ENCODE data around the gene CD69. TPM values are rescaled to one million over a fixed set of nuclear protein-coding genes. Genes with fewer than 3 reads are reported as not detected.
A peak's percentile ranks its signal among the peaks of the same experiment; 100 is the strongest.
"Not testable (repeated sequence)": the region's sequence is repeated elsewhere in the genome, so short reads cannot be mapped to it uniquely, and the experiment has no call there.

The CD69 gene
- total RNA-seq, 1 donor: 545 TPM

DNA sequence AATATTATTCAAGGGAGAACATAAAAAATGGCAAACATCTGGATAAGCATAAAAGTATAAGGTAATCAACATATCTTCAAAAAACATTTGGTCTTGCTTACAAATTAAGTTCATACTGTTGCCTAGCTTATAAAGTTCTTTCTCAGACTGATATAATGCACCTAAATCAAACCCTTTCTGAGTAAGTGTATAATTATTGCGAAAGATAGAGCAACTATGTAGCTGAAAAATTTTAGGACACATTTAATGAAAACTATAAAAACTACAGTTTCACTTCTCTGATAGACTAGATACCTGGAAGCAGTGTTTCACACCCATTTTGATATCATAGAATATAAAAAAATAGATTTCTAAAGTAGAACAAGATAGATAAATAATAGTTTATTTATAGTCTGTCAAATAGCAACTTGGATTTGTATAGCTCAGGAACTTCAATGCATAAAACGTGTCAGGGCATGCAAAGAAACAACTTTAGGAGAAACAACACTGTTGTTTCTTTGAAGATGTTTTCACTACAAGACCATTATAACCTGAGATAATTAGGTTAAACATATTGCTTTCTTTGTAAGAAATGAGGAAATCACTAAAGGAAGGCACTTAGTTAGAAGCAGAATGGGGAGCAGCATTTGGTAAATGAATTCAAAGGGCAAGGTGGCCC is 35.4 kb downstream of the CD69 start:
- no peak for DNase-seq (ENCODE audit: low read depth in 2 of 3, low spot score in 2 of 3)

DNA sequence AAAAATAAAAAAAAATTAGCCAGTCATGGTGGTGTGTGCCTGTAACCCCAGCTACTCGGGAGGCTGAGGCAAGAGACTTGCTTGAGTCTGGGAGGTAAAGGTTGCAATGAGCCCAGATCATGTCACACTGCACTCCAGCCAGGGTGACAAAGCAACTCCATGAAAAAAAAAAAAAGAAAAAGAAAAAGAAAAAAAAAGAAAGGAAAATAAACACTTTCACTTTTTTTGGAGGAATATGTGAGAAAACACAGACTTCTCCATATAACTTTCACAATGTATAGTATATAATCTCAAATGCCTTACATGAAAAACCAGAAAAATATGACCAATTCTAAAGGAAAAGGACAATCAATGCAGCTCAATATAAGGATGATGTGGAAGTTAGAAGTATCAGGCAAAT is 36.7 kb downstream of the CD69 start:
- no peak for DNase-seq (ENCODE audit: low read depth in 2 of 3, low spot score in 2 of 3)

DNA sequence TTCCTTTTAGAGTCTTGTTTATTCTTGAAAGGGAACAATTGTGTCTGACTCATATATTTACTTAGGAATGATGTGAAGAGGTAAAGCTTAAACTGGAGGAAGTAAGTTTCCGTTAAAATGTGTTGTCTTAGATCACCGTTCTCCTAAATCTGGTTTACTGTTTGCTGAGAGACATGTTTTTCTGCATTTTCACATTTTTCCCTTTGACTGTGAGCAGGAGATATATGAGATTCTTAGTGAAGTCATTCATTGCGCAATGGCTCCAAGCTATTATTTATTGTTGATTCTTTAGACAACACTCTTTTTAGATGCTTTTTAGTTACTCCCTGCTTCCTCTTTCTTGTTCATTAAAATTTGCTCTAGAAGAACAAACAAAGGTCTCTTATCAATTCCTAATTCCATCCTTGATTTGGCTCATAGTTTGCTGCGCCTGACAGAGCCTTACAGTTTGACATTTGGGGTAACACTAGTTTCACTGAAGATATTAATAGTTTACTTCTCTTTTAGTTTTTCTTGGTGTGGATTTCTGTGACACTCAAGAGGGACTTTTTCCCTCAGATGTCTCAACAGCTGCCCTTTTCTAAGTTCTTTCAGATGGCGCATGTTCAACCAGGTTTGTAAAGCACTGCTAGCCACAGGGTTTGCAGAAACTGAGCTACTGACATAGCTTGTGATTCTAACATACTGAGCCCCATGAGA is 39.2 kb downstream of the CD69 start:
- peak in 1 of 3 donors; percentile 32 for DNase-seq (ENCODE audit: low read depth in 2 of 3, low spot score in 2 of 3)

DNA sequence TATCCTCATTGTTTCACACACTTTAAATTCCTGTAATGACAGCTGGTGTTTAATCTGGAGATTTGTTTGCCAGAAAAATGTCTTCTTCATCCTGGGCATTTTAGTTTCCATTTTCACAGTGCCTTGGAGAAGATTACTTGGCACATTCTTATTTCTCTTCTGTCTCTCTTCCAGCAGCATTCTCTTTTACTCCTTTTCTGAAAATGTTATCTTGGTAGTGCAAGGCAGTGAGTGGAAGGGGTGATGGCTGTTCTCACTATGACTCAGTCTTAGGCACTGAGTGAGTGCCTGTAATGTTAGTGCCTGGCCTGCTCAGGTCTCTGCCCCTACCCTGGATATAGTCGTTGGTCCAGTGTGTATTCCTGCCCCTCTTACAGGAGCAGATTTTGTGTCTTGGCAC is 40.9 kb downstream of the CD69 start:
- no peak for DNase-seq (ENCODE audit: low read depth in 2 of 3, low spot score in 2 of 3)

DNA sequence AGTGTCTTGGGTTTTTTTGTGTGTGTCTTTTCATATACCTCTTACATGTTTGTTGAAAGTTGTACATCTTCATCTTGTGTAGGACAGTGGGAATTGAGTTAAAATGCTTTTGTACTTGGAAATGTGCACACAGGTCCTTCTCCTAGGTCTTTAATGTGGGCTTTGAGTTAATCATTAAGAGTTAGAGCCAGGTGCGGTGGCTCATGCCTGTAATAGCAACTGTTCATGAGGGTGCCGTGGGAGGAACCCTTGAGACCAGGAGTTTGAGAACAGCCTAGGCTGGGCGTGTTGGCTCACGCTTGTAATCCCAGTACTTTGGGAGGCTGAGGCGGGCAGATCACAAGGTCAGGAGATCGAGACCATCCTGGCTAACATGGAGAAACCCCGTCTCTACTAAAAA is 41.7 kb downstream of the CD69 start:
- no peak for DNase-seq (ENCODE audit: low read depth in 2 of 3, low spot score in 2 of 3)

DNA sequence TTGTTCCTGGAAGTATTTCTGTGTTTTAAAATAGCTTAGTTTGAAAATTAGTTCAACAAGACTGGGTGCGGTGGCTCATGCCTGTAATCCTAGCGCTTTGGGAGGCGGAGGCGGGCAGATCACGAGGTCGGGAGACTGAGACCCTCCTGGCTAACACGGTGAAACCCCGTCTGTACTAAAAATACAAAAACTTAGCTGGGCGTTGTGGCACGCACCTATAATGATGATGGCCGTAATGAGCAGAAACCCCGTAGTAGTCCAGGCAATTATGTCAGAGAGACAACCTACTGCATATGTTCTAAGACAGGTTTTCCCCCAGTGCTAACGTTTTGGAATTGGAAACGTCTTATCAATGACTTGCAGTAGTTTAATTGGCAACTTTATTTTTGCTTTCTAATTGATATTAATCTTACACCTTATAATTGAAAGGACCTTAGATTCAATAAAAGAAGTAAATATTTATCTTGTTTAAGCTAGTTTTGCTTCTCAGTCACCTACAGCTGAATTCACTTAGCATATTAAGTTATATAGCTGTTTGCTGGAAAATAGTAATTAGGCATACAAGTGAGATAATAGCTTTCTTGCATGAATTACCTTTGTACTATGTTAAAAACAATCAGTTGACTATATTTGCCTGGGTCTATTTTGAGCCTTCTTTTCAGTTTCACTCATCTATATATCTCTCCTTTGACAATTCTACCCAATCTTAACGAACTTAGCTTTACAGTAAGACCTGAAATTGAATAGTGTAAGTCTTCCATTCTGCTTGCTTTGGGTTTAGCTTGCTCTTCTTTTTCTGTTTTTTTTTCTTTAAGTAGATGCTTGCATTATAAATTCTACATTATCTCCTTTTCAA is 43.4 kb downstream of the CD69 start:
- no peak for DNase-seq (ENCODE audit: low read depth in 2 of 3, low spot score in 2 of 3)

- not testable (repeated sequence) for DNase-seq (ENCODE audit: low read depth in 2 of 3, low spot score in 2 of 3)
These were observed 47.6 kb downstream of the CD69 start for GRCh38 chr12:9713032-9713558.

DNA sequence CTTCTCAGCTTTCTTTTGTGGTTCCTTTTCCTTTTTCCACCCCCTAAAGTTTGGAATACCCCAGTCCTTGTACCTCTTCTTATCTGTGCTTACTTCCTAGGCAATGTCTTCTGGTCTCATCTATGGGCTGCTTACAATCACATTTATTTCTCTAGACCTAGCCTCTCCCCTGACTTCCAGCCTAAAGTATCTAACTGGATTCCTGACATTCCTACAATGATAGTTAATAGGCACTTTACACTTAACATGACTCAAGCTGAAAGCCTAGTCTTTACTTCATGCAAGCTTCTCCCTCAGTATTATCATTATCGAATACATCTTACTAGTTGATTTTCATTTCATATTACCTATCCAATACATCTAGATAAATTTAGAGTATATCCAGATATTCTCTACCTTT is 49.0 kb downstream of the CD69 start:
- DNase-seq (ENCODE audit: low read depth in 2 of 3, low spot score in 2 of 3): no peak

DNA sequence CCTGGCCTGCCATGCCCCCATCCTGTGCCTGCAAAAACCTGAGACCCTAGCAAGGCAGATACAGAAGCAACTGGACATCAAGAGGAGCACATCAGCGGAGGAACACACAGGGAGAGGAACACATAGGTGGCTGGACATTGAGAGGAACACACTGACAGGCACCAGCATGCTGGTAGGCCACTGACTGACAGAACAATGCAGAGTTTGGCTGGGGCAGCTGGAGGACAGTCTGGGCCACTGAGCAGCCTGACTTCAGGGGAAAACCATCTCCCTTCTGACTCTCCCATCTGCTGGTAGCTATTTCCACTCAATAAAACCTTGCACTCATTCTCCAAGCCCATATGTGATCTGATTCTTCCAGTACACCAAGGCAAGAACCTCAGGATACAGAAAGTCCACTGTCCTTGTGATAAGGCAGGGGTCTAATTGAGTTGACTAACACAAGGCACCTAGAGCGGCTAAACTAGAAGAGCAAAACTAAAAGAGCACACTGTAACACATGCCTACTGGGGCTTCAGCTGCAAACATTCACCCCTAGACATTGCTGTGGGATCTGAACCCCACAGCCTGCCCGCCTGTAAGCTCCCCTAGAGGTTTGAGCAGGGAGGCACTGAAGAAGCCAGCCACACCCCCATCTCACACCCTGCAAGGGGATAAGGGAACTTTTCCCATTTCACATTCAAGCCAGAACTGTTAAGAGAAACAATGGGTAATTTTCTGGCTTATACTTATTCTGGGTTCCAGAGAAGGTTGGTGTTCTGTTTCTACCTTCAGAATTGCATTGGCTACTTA is 49.9 kb downstream of the CD69 start:
- no peak for DNase-seq (ENCODE audit: low read depth in 2 of 3, low spot score in 2 of 3)

- DNase-seq (ENCODE audit: low read depth in 2 of 3, low spot score in 2 of 3): no peak
These were observed 51.8 kb downstream of the CD69 start for GRCh38 chr12:9708853-9709252.

DNA sequence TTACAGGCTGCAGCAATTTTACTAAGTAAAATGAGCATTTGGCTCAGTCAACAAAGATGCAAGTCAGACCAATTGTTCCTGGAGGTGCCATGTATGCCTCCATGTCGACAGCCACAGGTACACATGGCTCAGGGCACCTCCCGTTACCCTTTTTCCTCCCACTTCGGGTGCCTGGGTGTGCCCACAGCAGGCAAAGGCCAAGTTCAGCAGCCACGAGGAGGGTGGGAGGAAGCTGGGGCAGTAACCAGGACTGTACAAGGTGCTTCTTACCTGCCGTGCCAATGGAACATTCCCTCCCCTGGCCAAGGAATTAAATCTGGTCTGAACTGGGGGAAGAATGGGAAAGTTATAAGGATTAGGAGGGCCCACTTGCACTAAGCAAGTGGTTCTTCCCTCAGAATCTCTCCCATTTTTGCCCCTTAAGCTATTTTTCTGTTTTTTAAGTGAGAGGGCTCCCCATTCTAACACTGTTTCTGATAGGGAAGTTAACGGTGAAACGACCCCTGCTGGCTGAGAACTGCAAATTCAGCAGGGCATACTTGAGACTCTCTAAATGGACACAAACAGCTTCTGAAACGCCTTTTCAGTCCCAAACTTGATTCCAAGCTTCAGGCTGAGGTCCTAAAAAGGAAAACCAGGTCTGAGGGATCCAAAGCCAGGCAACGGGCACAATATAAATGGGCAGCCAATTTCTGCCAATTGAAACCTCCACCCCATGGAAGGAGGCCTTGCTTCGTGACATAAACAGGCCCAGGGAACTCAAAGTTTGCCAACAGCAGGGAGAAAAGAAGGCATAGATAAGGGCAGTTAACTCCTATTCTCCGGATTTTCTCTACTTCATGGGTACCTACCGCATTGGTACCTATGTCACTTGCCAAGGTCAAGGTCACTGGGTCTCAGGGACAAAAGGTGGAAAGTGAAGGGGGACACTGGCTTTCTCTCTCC is 52.6 kb downstream of the CD69 start:
- peak; percentile 44 to 74 (median 50) for DNase-seq (ENCODE audit: low read depth in 2 of 3, low spot score in 2 of 3)

- no peak for DNase-seq (ENCODE audit: low read depth in 2 of 3, low spot score in 2 of 3)
These were observed 53.3 kb downstream of the CD69 start for GRCh38 chr12:9707356-9707755.

DNA sequence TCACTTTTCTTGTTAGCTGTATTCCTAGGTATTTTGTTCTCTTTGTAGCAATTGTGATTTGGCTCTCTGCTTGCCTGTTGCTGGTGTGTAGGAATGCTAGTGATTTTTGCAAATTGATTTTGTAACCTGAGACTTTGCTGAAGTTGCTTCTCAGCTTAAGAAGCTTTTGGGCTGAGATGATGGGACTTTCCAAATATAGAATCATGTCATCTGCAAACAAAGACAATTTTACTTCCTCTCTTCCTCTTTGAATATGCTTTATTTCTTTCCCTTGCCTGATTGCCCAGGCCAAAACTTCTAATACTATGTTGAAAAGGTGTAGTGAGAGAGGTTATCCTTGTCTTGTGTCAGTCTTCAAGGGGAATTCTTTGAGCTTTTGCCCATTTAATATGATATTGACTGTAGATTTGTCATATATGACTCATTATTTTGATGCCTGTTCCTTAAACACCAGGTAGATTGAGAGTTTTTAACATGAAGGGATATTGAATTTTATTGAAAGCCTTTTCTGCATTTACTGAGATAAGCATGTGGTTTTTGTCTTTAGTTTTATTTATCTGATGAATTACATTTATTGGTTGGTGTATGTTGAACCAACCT is 54.5 kb downstream of the CD69 start:
- no peak for DNase-seq (ENCODE audit: low read depth in 2 of 3, low spot score in 2 of 3)

GRCh38 chr12:9704561-9704960 is 56.1 kb downstream of the CD69 start:
- DNase-seq (ENCODE audit: low read depth in 2 of 3, low spot score in 2 of 3): not testable (repeated sequence)

Other genes with a start within 250 kb of the CD69 start
- under 0.01 TPM for gene KLRB1, start 153.0 kb downstream of the CD69 start, total RNA-seq
- gene CLEC2D, start 91.2 kb downstream of the CD69 start, total RNA-seq: 5.9 TPM
- gene CLECL1, start 27.8 kb downstream of the CD69 start, total RNA-seq: 0.27 TPM
- gene KLRF1, start 66.6 kb upstream of the CD69 start, total RNA-seq: under 0.01 TPM
- 17.0 TPM for gene CLEC2B, start 108.5 kb upstream of the CD69 start, total RNA-seq
- gene KLRF2, start 120.6 kb upstream of the CD69 start, total RNA-seq: not detected
- not detected for gene CLEC2A, start 171.5 kb upstream of the CD69 start, total RNA-seq
- gene CLEC12A, start 210.5 kb upstream of the CD69 start, total RNA-seq: 1.6 TPM
- 0.27 TPM for gene CLEC1B, start 238.2 kb upstream of the CD69 start, total RNA-seq
- under 0.01 TPM for gene CLEC12B, start 249.7 kb upstream of the CD69 start, total RNA-seq